Mesodermal cell (in vitro differentiated cells): Measurements from ENCODE around the gene DLX6.

Source experiments
- H3K27ac ChIP-seq: 2 replicates; pipeline ENCODE4 v1.7.0; 2013; ENCODE audit warnings: mild to moderate bottlenecking, low read depth, low read length, moderate library complexity; ENCODE audit not compliant: severe bottlenecking
- H3K36me3 ChIP-seq: 2 replicates; pipeline ENCODE4 v1.7.1; 2013; ENCODE audit warnings: mild to moderate bottlenecking, low read length, moderate library complexity; ENCODE audit not compliant: control insufficient read depth, insufficient read depth
- H3K4me1 ChIP-seq: one replicate; pipeline ENCODE4 v1.7.1; 2013; ENCODE audit warnings: mild to moderate bottlenecking, low read length; ENCODE audit not compliant: insufficient read depth, control insufficient read depth, poor library complexity, severe bottlenecking
- H3K4me3 ChIP-seq: 2 replicates; pipeline ENCODE4 v1.7.0; 2013; ENCODE audit warnings: low read length, control low read depth, mild to moderate bottlenecking; ENCODE audit not compliant: insufficient read depth, poor library complexity, severe bottlenecking; ENCODE audit errors: extremely low read depth
- H3K9me3 ChIP-seq: 2 replicates; pipeline ENCODE4 v1.7.1; 2013; ENCODE audit warnings: mild to moderate bottlenecking, low read length, moderate library complexity; ENCODE audit not compliant: control insufficient read depth
- WGBS, 2 experiments: methylation state at CpG; one replicate each; pipeline ENCODE4 v1.1.5; 2013; ENCODE audit warnings: missing lambda C conversion rate in 2 of 2; ENCODE audit not compliant: insufficient coverage in 2 of 2; 5-methylcytosine and 5-hydroxymethylcytosine counted together

DLX6 gene

DNA sequence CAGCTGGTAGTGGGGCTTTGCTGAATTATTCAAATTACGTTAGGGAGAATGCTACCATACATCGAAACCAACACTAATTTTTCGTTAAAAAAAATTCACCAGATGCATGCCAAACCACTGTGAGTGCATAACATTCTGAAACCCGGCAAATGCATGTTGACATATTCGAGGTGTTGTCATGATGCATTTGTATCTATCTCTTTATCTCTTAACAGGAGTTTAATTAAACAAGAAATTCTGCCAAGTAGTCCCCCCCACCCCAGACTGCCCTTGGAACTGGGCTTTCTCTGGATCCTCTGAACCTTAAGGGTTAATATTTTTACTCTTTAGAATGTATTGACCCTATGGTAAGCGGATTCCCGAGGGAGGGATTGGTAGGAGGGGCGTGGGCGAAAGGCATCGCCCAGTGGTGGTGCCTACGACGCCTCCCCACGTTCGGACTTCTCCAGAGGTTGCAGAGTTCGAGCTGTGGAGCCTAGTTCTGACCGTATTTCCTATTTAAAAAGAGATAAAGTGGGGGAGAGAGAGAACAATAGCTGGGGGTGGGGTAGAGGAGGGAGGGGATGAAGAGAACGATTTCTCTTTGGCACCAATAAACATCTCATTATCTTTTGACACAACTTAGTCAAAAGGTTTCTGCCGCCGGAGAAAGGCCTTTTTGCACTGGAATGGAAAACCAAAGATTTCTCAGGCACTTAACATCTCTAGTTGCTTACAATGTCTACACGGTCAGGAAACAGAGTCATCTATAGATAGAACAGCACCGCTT lies 7.2 kb downstream of the DLX6 start:
- H3K36me3 ChIP-seq = no peaks in the 10 kb centered on the region
- no peaks in the 10 kb centered on the region for H3K9me3 ChIP-seq
- H3K4me3 ChIP-seq = no peak overlapping the region
- H3K27ac ChIP-seq = no peak overlapping the region
- 0 to 1% methylated on average over 3 to 10 of the region's 21 CpGs for WGBS, 2 experiments
- H3K4me1 ChIP-seq = peaks cover 4% of the 10 kb centered on the region

GRCh38 chr7:97013134-97013844 lies 7.9 kb downstream of the DLX6 start:
- 0 to 3% methylated on average over 11 to 12 of the region's 20 CpGs for WGBS, 2 experiments
- H3K4me3 ChIP-seq = no peak overlapping the region

GRCh38 chr7:97013845-97014134 lies 8.4 kb downstream of the DLX6 start:
- H3K4me1 ChIP-seq = peaks cover 12% of the 10 kb centered on the region
- no peak overlapping the region for H3K4me3 ChIP-seq
- no peak overlapping the region for H3K27ac ChIP-seq
- no CpG with 5 or more reads among the region's 1 CpG for WGBS, 2 experiments
- no peaks in the 10 kb centered on the region for H3K36me3 ChIP-seq
- H3K9me3 ChIP-seq = no peaks in the 10 kb centered on the region

More at GRCh38 chr7:97013134-97013844, 7.9 kb downstream of the DLX6 start:
- no peaks in the 10 kb centered on the region for H3K9me3 ChIP-seq
- peaks cover 10% of the 10 kb centered on the region for H3K4me1 ChIP-seq
- no peaks in the 10 kb centered on the region for H3K36me3 ChIP-seq
- H3K27ac ChIP-seq = no peak overlapping the region

- no peaks in the 10 kb centered on the region for H3K9me3 ChIP-seq
- H3K36me3 ChIP-seq = no peaks in the 10 kb centered on the region
- WGBS, 2 experiments = 25 to 26% methylated on average over 2 to 3 of the region's 5 CpGs
- H3K27ac ChIP-seq = no peak overlapping the region
- peaks cover 12% of the 10 kb centered on the region for H3K4me1 ChIP-seq
- no peak overlapping the region for H3K4me3 ChIP-seq
These were observed 8.9 kb downstream of the DLX6 start for GRCh38 chr7:97014145-97014750.

DNA sequence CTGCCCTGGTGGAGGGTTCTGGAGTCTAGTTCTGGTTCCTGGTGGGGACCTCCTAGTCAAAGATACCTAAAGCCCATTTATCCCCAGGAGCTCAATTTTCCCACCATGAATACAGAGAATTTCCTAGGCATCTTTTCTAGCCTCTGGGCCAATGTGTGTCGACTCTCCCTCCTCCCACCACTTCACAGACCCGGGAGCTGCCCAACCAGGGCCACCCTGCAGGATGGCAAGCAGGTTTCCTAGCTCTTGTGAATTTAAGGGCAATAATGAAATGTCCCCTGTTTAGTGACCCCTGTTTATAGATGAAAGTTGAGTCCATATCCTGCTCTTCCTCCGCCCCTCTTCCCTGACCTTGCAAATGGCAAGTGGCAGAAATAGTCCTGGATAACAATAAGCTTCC lies 9.9 kb downstream of the DLX6 start:
- WGBS, 2 experiments = 0 to 80% methylated on average over 1 of the region's 3 CpGs

DNA sequence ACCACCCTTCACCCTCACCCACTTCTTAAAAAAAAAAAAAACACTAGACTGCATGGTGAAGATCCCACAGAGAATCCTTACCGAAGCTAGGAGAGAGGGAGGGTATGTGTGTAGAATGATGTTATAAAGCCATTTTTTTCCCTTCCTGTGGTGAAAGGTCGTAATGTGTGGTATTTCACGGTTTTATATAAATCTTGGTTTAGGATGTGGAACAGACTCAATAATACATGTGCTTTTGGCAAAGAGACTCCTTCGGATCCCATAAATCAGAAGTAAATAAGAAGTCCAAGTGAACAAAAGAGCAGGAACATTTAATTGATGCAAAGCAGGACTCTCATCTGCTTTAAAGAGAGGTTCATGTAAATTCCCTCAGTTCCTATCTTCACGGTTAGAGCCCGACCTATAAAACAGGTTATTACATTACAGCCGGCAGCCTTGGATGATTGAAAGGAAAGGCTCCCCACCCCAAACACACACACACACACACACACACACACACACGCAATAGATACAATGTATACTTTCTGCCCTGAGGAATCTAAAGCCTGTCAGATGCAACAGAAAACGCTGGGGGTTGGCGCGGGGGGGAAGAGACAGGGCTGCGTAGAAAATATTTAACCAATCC lies 10.5 kb downstream of the DLX6 start:
- no peaks in the 10 kb centered on the region for H3K36me3 ChIP-seq
- WGBS, 2 experiments = 6% methylated on average over 3 of the region's 12 CpGs; no CpG with 5 or more reads in 1 of the 2 experiments
- no peak overlapping the region for H3K4me3 ChIP-seq
- no peaks in the 10 kb centered on the region for H3K9me3 ChIP-seq
- H3K27ac ChIP-seq = no peak overlapping the region
- H3K4me1 ChIP-seq = peaks cover 12% of the 10 kb centered on the region

More for the DNA sequence above, 9.9 kb downstream of the DLX6 start:
- Histone ChIP-seq H3K9me3 (no peaks in the 10 kb centered on the region), H3K27ac (no peak overlapping the region), H3K4me3 (no peak overlapping the region), H3K4me1 (peaks cover 12% of the 10 kb centered on the region), H3K36me3 (no peaks in the 10 kb centered on the region)

- Histone ChIP-seq H3K36me3 (no peaks in the 10 kb centered on the region), H3K4me1 (peaks cover 12% of the 10 kb centered on the region), H3K27ac (no peak overlapping the region), H3K9me3 (no peaks in the 10 kb centered on the region), H3K4me3 (peak overlapping the region; percentile 23)
- 0 to 1% methylated on average over 41 to 48 of the region's 55 CpGs for WGBS, 2 experiments
These were observed 11.2 kb downstream of the DLX6 start for GRCh38 chr7:97016381-97017191.

DNA sequence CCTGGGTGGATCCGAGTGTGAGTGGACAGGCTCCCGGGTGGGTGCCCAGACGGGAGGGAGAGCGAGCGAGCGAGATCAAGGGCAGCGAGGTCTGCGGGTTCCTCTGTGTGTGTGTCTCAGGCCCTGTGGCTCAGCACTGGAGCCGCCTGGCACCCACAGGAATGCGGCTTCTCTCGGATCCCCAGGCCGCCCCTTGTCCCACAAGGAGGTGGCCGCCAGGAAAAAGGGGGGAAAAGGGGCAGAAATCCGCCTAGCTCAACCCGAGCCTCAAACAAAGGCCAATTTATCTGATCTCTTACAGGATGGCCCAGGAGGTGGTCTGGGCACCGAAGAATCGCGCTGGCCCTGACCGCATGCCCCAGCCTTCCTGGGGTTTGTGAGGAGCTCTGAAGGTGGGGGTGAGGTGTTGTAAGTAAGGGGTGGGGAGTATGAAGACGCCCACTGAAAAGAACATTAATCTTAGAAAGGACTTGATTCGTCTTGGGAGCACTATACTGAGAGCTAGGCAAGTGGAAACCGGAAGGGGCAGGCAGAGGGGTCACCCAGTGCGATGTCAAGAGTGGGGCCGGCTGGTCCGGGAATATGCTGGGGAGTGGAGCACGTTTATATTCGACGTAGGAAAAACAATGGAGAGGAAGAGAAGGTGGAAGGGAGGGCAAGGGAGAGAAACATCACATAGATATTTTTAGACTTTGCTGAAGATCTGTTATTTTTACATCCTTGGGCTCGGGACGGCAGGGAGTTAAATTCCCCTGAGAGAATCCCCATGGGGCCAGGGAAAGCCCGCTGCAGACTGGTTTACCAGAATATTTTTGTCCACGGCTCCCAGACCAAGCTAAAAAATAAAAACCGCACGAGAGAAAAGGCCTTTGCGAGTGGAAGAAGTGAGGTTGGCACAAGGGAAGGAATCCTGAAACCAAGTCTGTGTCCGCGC lies 12.1 kb downstream of the DLX6 start:
- Histone ChIP-seq H3K4me1 (peaks cover 19% of the 10 kb centered on the region), H3K36me3 (no peaks in the 10 kb centered on the region), H3K27ac (no peak overlapping the region), H3K4me3 (peak overlapping the region; percentile 23), H3K9me3 (no peaks in the 10 kb centered on the region)
- 4 to 7% methylated on average over 22 of the region's 37 CpGs for WGBS, 2 experiments

DNA sequence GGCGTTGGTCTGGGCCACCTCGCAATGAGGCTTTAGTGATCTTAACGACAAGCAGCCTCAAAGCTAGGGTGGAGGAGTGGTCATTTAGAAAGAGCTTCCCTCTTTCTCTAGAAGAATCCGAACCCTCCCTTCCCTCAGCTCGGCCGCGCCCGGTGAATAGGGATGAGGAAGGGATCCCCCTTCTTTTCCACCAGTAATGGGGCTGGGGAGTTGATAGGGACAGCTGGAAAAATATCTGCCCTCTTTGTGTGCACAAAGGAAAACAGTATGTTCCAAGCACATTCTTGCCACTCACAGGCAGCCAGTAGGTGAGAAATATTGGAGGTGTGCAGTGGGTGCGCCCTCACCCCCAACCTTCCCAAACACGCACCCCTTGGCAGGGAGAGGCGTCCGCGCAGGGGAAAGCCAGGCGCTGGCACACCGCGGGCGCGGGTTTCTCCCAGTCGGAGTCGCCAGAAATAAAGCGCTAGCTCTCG lies 12.8 kb downstream of the DLX6 start:
- Histone ChIP-seq H3K27ac (no peak overlapping the region), H3K36me3 (no peaks in the 10 kb centered on the region), H3K4me1 (peaks cover 23% of the 10 kb centered on the region), H3K4me3 (no peak overlapping the region), H3K9me3 (no peaks in the 10 kb centered on the region)
- 0 to 3% methylated on average over 3 to 7 of the region's 22 CpGs for WGBS, 2 experiments
